Spleen (tissue), 11 donors: ENCODE data around the gene SLC9C2. TPM values are rescaled to one million over a fixed set of nuclear protein-coding genes. Genes with fewer than 3 reads are reported as not detected.
"Not testable (repeated sequence)": the region's sequence is repeated elsewhere in the genome, so short reads cannot be mapped to it uniquely, and the experiment has no call there.

ENCODE experiments used
- DNase-seq: peaks from one replicate; pipeline ENCODE4 v3.0.0-alpha.2; 2020
- H3K27ac ChIP-seq, 8 donors: fragments of 200-600 bp; sonication (generic) in 7 of 8; 1 replicate in 4 of 8; 2 replicates in 4 of 8; pipeline versions ENCODE4 v1.5.0 to v1.8.0; 2016 to 2021; ENCODE audit warnings: inconsistent platforms in 4 of 8, mild to moderate bottlenecking in 4 of 8, moderate library complexity in 1 of 8
- H3K27me3 ChIP-seq, 7 donors: fragments of 200-600 bp; sonication (generic) in 6 of 7; replicated peaks in 1 of 7; 1 replicate in 4 of 7; 2 replicates in 3 of 7; pipeline versions ENCODE4 v1.5.0 to v1.8.0; 2016 to 2021; ENCODE audit warnings: inconsistent platforms in 3 of 7, mild to moderate bottlenecking in 1 of 7
- H3K36me3 ChIP-seq, 6 donors: fragments of 200-600 bp; sonication (generic) in 5 of 6; 1 replicate in 4 of 6; 2 replicates in 2 of 6; pipeline versions ENCODE4 v1.5.0 to v1.8.0; 2016 to 2021; ENCODE audit warnings: inconsistent platforms in 2 of 6
- H3K4me1 ChIP-seq, 6 donors: fragments of 200-600 bp; sonication (generic) in 5 of 6; 1 replicate in 3 of 6; 2 replicates in 3 of 6; pipeline versions ENCODE4 v1.5.0 to v1.8.0; 2016 to 2021; ENCODE audit warnings: inconsistent platforms in 3 of 6
- H3K4me3 ChIP-seq, 8 donors: fragments of 200-600 bp; sonication (generic) in 7 of 8; 1 replicate in 4 of 8; 2 replicates in 4 of 8; pipeline versions ENCODE4 v1.5.0 to v1.8.0; 2016 to 2021; ENCODE audit warnings: inconsistent platforms in 4 of 8, mild to moderate bottlenecking in 4 of 8, moderate library complexity in 2 of 8
- H3K9me3 ChIP-seq, 8 donors: fragments of 200-600 bp; sonication (generic) in 7 of 8; 1 replicate in 4 of 8; 2 replicates in 4 of 8; pipeline versions ENCODE4 v1.5.0 to v1.8.0; 2016 to 2021; ENCODE audit warnings: inconsistent platforms in 4 of 8
- POLR2A ChIP-seq, 3 donors: fragments of 450-650 bp; IDR thresholded peaks; one replicate each; pipeline ENCODE4 v1.5.1; 2017; ENCODE audit warnings: antibody characterized with exemption in 3 of 3, mild to moderate bottlenecking in 1 of 3
- POLR2AphosphoS5 ChIP-seq, 3 donors: sonication (generic); formaldehyde crosslinking; IDR thresholded peaks; one replicate each; pipeline ENCODE4 v1.5.1; 2017; ENCODE audit warnings: antibody characterized with exemption in 3 of 3
- WGBS, 5 donors: extraction: QIAGEN DNeasy Blood & Tissue Kit in 3 of 5; methylation state at CpG; one replicate each; pipeline versions ENCODE4 v1.1.5 to v1.1.7; 2013 to 2018; 5-methylcytosine and 5-hydroxymethylcytosine counted together
- intact Hi-C: fragments of 100-400 bp; cut with DNase I; formaldehyde crosslinking; loops from one replicate; pipeline ENCODE4 v1.15.0; 2023; ENCODE audit warnings: low total_unique reads
- polyA plus RNA-seq, 3 donors: library from polyadenylated mRNA; stranded (reverse); fragments of 200-250 nt; gene quantifications; one replicate each; pipeline ENCODE4 v1.2.1, GENCODE V29; 2013
- total RNA-seq, 7 donors: library from RNA; depleted of rRNA in 3 of 7; stranded (reverse); fragments of >200 nt in 3 of 7; fragmentation: NEBNext Ultra II Directional in 4 of 7; extraction: Animal tissue kit (Norgen Biotek cat#: 25700) in 4 of 7; gene quantifications; one replicate each; pipeline versions ENCODE4 v1.1.0 to v1.2.1, GENCODE V29; 2016 to 2021
- TF ChIP-seq, protein P1 (sequence below), 11 experiments: fragments of 200-600 bp in 7 of 11; fragments of 450-650 bp in 4 of 11; sonication (generic) in 4 of 11; IDR thresholded peaks in 8 of 11; conservative IDR thresholded peaks in 3 of 11; 1 replicate in 7 of 11; 2 replicates in 4 of 11; pipeline versions ENCODE4 v1.4.0 to v1.8.0; 2016 to 2021; ENCODE audit warnings: antibody characterized with exemption in 11 of 11, inconsistent platforms in 4 of 11, mild to moderate bottlenecking in 1 of 11
- donor health status: healthy with polysubstance abuse.
- donor health status: DM: no; HTN: no; CAD: no; lungs with moderate emphysema.
- donor health status: DM: no; HTN: no; CAD: no.
- donor health status: Bipolar disorder and iron deficiency.
- donor health status: healthy.
- donor health status: DM: no; HTN: no; CAD: no.
- donor health status: DM: yes; HTN: yes; CAD: no.

Gene SLC9C2
- total and polyA plus RNA-seq, 10 donors, result 0.03 to 2.0 (median 0.82) TPM; not detected in 1

DNA sequence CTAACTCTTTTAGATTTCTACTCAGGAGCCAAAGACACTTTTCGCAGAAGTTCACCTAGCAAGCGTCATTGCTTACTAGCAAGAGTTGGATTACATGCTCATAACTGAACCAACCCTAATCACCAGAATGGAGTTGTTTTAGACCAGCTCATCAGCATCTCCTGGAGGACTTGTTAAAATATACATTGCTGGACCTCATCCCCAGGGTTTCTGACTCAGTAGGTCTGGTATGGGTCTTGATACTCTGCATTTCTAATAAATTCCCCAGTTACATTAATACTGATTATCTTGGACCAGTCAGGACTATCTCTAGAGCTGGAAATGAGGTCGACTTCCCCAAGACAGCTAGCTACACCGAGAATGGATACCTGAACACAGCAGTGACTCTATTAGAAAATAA is 135.4 kb downstream of the SLC9C2 start:
- Histone ChIP-seq H3K27me3 (no peaks in the 10 kb centered on the region), H3K27ac (no peak overlapping the region), H3K9me3 (peaks cover 0 to 81% (median 64%) of the 10 kb centered on the region in 8 donors), H3K4me1 (peaks cover 0 to 4% (median 0%) of the 10 kb centered on the region in 6 donors), H3K36me3 (peaks cover 0 to 41% (median 0%) of the 10 kb centered on the region in 6 donors), H3K4me3 (no peak overlapping the region)
- DNase-seq, result no peak
- TF ChIP-seq, protein P1, sequence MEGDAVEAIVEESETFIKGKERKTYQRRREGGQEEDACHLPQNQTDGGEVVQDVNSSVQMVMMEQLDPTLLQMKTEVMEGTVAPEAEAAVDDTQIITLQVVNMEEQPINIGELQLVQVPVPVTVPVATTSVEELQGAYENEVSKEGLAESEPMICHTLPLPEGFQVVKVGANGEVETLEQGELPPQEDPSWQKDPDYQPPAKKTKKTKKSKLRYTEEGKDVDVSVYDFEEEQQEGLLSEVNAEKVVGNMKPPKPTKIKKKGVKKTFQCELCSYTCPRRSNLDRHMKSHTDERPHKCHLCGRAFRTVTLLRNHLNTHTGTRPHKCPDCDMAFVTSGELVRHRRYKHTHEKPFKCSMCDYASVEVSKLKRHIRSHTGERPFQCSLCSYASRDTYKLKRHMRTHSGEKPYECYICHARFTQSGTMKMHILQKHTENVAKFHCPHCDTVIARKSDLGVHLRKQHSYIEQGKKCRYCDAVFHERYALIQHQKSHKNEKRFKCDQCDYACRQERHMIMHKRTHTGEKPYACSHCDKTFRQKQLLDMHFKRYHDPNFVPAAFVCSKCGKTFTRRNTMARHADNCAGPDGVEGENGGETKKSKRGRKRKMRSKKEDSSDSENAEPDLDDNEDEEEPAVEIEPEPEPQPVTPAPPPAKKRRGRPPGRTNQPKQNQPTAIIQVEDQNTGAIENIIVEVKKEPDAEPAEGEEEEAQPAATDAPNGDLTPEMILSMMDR (IDR thresholded peaks at IDR 0.05 in 8 of 11, conservative IDR thresholded peaks at IDR 0.05 in 3 of 11), result no peak
- TF ChIP-seq POLR2A (IDR thresholded peaks at IDR 0.05) (no peak), POLR2AphosphoS5 (IDR thresholded peaks at IDR 0.05) (no peak)
- intact Hi-C loops, result no loop called here
- WGBS, 5 donors, result 89 to 95% (median 94%) methylated on average over 4 of the region's 4 CpGs

DNA sequence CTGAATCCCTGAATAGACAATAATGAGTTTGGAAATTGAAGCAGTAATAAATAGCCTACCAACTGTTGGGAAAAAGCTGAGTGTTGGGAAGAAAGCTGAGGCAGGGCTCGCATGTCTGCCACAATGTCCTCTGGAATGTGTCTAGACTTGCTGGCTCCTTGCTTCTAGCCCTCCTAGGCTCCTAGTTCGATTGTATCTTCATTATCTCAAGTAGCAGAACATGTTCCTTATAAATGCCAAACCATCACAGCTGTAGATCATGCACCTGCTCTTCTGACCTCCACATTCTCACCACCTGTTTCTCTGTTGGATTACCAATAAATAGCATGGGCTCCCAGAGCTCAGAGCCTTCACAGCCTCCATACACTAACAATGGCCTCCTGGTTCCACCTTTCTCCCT is 138.7 kb downstream of the SLC9C2 start:
- DNase-seq, H3K4me3 ChIP-seq, H3K27ac ChIP-seq, intact Hi-C loops, H3K27me3 ChIP-seq, H3K4me1 ChIP-seq: not testable (repeated sequence)
- Histone ChIP-seq H3K9me3 (peaks cover 0 to 56% (median 38%) of the 10 kb centered on the region in 8 donors), H3K36me3 (peaks cover 0 to 41% (median 23%) of the 10 kb centered on the region in 6 donors)
- 86 to 95% (median 88%) methylated on average over 2 of the region's 2 CpGs for WGBS, 5 donors

DNA sequence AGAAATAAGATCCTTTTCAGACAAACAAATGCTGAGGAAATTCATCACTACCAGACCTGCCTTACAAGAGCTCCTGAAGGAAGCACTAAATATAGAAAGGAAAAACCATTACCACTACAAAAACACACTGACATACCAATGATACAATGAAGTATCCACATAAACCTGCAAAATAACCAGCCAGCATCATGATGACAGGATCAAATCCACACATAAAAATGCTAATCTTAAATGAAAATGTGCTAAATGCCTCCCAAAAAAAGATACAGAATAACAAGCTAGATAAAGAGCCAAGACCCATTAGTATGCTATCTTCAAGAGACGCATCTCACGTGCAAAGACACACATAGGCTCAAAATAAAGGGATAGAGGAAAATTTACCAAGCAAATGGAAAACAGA is 140.2 kb downstream of the SLC9C2 start:
- peaks cover 0 to 33% (median 23%) of the 10 kb centered on the region in 6 donors for H3K36me3 ChIP-seq
- H3K27ac ChIP-seq, H3K27me3 ChIP-seq, DNase-seq, intact Hi-C loops, H3K4me3 ChIP-seq, H3K4me1 ChIP-seq: not testable (repeated sequence)
- WGBS, 5 donors, result 95 to 99% (median 96%) methylated on average over 2 of the region's 2 CpGs
- peaks cover 0 to 45% (median 32%) of the 10 kb centered on the region in 8 donors for H3K9me3 ChIP-seq

DNA sequence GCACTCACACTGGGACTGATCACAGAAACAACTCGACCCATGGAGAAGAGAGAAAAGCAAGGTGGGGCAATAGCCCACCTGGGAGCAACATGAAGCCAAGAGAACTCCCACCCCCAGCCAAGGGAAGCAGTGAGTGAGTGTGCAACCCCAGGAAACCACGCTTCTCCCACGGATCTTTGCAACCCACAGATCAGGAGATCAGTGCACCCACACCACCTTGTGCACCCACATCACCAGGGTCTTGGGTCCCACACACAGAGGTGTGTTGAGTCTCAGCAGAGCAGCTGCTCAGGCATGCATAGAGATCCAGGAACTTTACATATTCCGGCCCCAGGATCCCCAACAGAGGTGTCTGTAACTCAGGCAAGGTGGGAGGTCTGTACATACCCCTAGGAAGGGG is 143.0 kb downstream of the SLC9C2 start:
- Histone ChIP-seq H3K27ac (no peak overlapping the region), H3K4me1 (peaks cover 0 to 6% (median 0%) of the 10 kb centered on the region in 6 donors), H3K27me3 (no peaks in the 10 kb centered on the region), H3K9me3 (peaks cover 0 to 21% (median 16%) of the 10 kb centered on the region in 8 donors), H3K4me3 (no peak overlapping the region), H3K36me3 (peaks cover 0 to 48% (median 23%) of the 10 kb centered on the region in 6 donors)
- no peak for DNase-seq
- WGBS, 5 donors, result 55 to 80% (median 71%) methylated on average over 4 of the region's 4 CpGs
- intact Hi-C loops, result no loop called here
- TF ChIP-seq POLR2AphosphoS5 (IDR thresholded peaks at IDR 0.05) (no peak), POLR2A (IDR thresholded peaks at IDR 0.05) (no peak)
- TF ChIP-seq, protein P1 (IDR thresholded peaks at IDR 0.05 in 8 of 11, conservative IDR thresholded peaks at IDR 0.05 in 3 of 11), result no peak

DNA sequence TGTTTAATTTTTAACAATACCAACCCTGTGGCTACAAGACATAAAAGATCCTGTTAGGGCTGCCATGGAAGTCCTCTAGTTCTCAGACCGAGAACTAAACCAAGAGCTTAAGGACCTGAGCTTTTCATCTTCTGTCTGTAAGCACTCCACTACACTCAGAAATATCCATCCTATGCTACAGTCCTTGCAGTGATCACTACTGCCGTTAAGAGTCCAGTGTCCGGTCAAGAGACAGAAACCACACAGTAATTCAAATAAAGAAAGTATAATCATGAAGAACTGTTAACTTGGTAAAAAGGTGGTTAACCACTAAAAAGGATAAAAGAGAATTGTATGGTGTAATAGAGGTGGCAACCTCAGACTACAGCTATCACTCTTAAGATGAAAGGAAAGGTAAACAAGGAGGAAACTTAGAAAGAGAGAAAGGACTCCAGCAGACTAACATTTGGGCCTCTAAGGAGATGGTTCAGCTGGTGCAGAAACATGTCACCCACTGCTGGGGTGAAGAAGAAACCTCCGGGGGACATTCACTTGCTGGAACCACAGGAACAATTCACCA is 147.8 kb downstream of the SLC9C2 start:
- Histone ChIP-seq H3K27me3 (no peaks in the 10 kb centered on the region), H3K4me1 (peaks cover 0 to 8% (median 0%) of the 10 kb centered on the region in 6 donors), H3K27ac (no peak overlapping the region), H3K36me3 (peaks cover 0 to 41% (median 6%) of the 10 kb centered on the region in 6 donors), H3K4me3 (no peak overlapping the region), H3K9me3 (no peaks in the 10 kb centered on the region)
- WGBS, 5 donors, result 65 to 86% (median 78%) methylated on average over 4 of the region's 4 CpGs
- no peak for DNase-seq
- intact Hi-C loops, result no loop called here
- TF ChIP-seq, protein P1 (IDR thresholded peaks at IDR 0.05 in 8 of 11, conservative IDR thresholded peaks at IDR 0.05 in 3 of 11), result no peak
- TF ChIP-seq POLR2AphosphoS5 (IDR thresholded peaks at IDR 0.05) (no peak), POLR2A (IDR thresholded peaks at IDR 0.05) (no peak)
